Measurements from ENCODE around the gene CTIF. TPM values are rescaled to one million over a fixed set of nuclear protein-coding genes. Genes with fewer than 3 reads are reported as not detected.

CTIF gene
- total and polyA plus RNA-seq, 2 experiments from 2014 or later: 8.6 to 14.4 TPM

- ATAC-seq (no peak), DNase-seq (ENCODE audit: low spot score) (no peak)
- Histone ChIP-seq H3K79me2 (replicated peaks; ENCODE audit: insufficient read depth) (no peaks in the 10 kb centered on the region), H3K4me1 (ENCODE audit: insufficient read depth) (peaks cover 26% of the 10 kb centered on the region), H4K20me1 (replicated peaks; ENCODE audit: insufficient read depth) (no peaks in the 10 kb centered on the region), H3K4me2 (no peak overlapping the region), H3K36me3 (ENCODE audit: insufficient read depth) (no peaks in the 10 kb centered on the region), H3K27me3 (ENCODE audit: insufficient read depth) (no peaks in the 10 kb centered on the region), H3K4me3 (no peak overlapping the region), H3K27ac (ENCODE audit: low read depth) (no peak overlapping the region), H2AFZ (no peak overlapping the region), H3F3A (replicated peaks; ENCODE audit: low read depth) (0 out of 2 replicates have a peak, but pooled peaks cover 4% of the 10 kb centered on the region), H3K9me2 (ENCODE audit: insufficient read depth) (no peaks in the 10 kb centered on the region)
- peaks cover 17% of the 10 kb centered on the region for H3K27me3 Mint-ChIP-seq (ENCODE audit: insufficient read depth, low read depth, poor library complexity)
- no peak overlapping the region for H3K4me3 Mint-ChIP-seq
- no peak overlapping the region for H3K27ac Mint-ChIP-seq
- H3K36me3 Mint-ChIP-seq (ENCODE audit: low read depth): no peaks in the 10 kb centered on the region; the same call in 2 of the 3 replicates
- H3K4me1 Mint-ChIP-seq: peaks cover 63% of the 10 kb centered on the region
- H3K9me3 Mint-ChIP-seq: no peaks in the 10 kb centered on the region
- no peak for TF ChIP-seq ETS1 (IDR thresholded peaks at IDR 0.05)
- no peak for TF ChIP-seq CREB1 (CRISPR knock-in tag; IDR thresholded peaks at IDR 0.05; ENCODE audit: low read depth)
- no peak for TF ChIP-seq JUNB (IDR thresholded peaks at IDR 0.05; ENCODE audit: unreplicated experiment)
- TF ChIP-seq STAT1 (IDR thresholded peaks at IDR 0.05; ENCODE audit: unreplicated experiment): no peak
- TF ChIP-seq REST (IDR thresholded peaks at IDR 0.05; ENCODE audit: unreplicated experiment): no peak
- no peak for TF ChIP-seq CTCF (conservative IDR thresholded peaks at IDR 0.05; ENCODE audit: low read depth in 2 of 2)
- TF ChIP-seq ZNF331 (CRISPR knock-in tag; IDR thresholded peaks at IDR 0.05; ENCODE audit: low read depth): no peak
- TF ChIP-seq ZNF114 (CRISPR knock-in tag; IDR thresholded peaks at IDR 0.05): no peak
- no peak for TF ChIP-seq NANOG (IDR thresholded peaks at IDR 0.05; ENCODE audit: borderline replicate concordance)
- TF ChIP-seq EZH2phosphoT487 (IDR thresholded peaks at IDR 0.05; ENCODE audit: unreplicated experiment): no peak
- no peak for TF ChIP-seq POLR2AphosphoS5 (IDR thresholded peaks at IDR 0.05; ENCODE audit: low read depth)
- no peak for TF ChIP-seq ZNF462 (CRISPR knock-in tag; IDR thresholded peaks at IDR 0.05)
- no peak for TF ChIP-seq EZH2 (IDR thresholded peaks at IDR 0.05; ENCODE audit: low read depth, unreplicated experiment)
Measured at GRCh38 chr18:48832938-48833700, 294.3 kb downstream of the CTIF start.
